AG20443 (cell line): ENCODE measurements around the gene ZNF26.
"Not testable (repeated sequence)": the region's sequence is repeated elsewhere in the genome, so short reads cannot be mapped to it uniquely, and the experiment has no call there.

Source experiments
- DNase-seq: peaks from one replicate; pipeline ENCODE4 v3.0.0; 2012; ENCODE audit warnings: low spot score, mixed read lengths

ZNF26 gene

GRCh38 chr12:132986001-132986884, at the start of gene ZNF26:
Gene ZNF26 (plus strand): TSS chr12:132986367. CDS start chr12:132986841, 474 bp downstream.
- peak; percentile 99 for DNase-seq

- not testable (repeated sequence) for DNase-seq
Observed at GRCh38 chr12:132936921-132937320, 49.2 kb upstream of the ZNF26 start.

GRCh38 chr12:132937476-132937875, 48.7 kb upstream of the ZNF26 start:
- DNase-seq, result no peak

- not testable (repeated sequence) for DNase-seq
Observed at GRCh38 chr12:132938807-132939206, 47.4 kb upstream of the ZNF26 start.

GRCh38 chr12:132940071-132940719, 46.0 kb upstream of the ZNF26 start:
- DNase-seq, result no peak

- no peak for DNase-seq
Observed at GRCh38 chr12:132941336-132941954, 44.7 kb upstream of the ZNF26 start.

GRCh38 chr12:132942611-132943010, 43.6 kb upstream of the ZNF26 start:
- DNase-seq, result no peak

- no peak for DNase-seq
Observed at GRCh38 chr12:132945806-132946205, 40.4 kb upstream of the ZNF26 start.

GRCh38 chr12:132946246-132946820, 39.8 kb upstream of the ZNF26 start:
- no peak for DNase-seq

GRCh38 chr12:132948146-132949066, 37.8 kb upstream of the ZNF26 start:
- DNase-seq, result no peak

GRCh38 chr12:132949936-132950837, 36.0 kb upstream of the ZNF26 start:
- no peak for DNase-seq

- DNase-seq, result no peak
Observed at GRCh38 chr12:132950844-132951535, 35.2 kb upstream of the ZNF26 start.

- no peak for DNase-seq
Observed at GRCh38 chr12:132951649-132952048, 34.5 kb upstream of the ZNF26 start.

- no peak for DNase-seq
Observed at GRCh38 chr12:132952371-132953162, 33.6 kb upstream of the ZNF26 start.

- no peak for DNase-seq
Observed at GRCh38 chr12:132953163-132953425, 33.1 kb upstream of the ZNF26 start.

- DNase-seq, result no peak
Observed at GRCh38 chr12:132953771-132954170, 32.4 kb upstream of the ZNF26 start.

GRCh38 chr12:132954471-132955048, 31.6 kb upstream of the ZNF26 start:
- no peak for DNase-seq

- DNase-seq, result peak; percentile 72
Observed at GRCh38 chr12:132955094-132956010, 30.8 kb upstream of the ZNF26 start.
